ENCODE results near the gene CELF4.

Gene CELF4

GRCh38 chr18:37456873-37457272 is 108.7 kb downstream of the CELF4 start:
- DNase-seq (ENCODE audit: low read depth) = no peak
- TF ChIP-seq CTCF (conservative IDR thresholded peaks at IDR 0.05; ENCODE audit: low read length) = no peak
- no peak overlapping the region for H3K4me3 ChIP-seq (ENCODE audit: low read length)

GRCh38 chr18:37456395-37456794 is 109.2 kb downstream of the CELF4 start:
- no peak overlapping the region for H3K4me3 ChIP-seq (ENCODE audit: low read length)
- no peak for DNase-seq (ENCODE audit: low read depth)

GRCh38 chr18:37453752-37454151 is 111.8 kb downstream of the CELF4 start:
- TF ChIP-seq CTCF (conservative IDR thresholded peaks at IDR 0.05; ENCODE audit: low read length) = no peak
- H3K4me3 ChIP-seq (ENCODE audit: low read length) = no peak overlapping the region
- no peak for DNase-seq (ENCODE audit: low read depth)

More at GRCh38 chr18:37456395-37456794, 109.2 kb downstream of the CELF4 start:
- peak; percentile 32 for TF ChIP-seq CTCF (conservative IDR thresholded peaks at IDR 0.05; ENCODE audit: low read length)

GRCh38 chr18:37452682-37453385 is 112.8 kb downstream of the CELF4 start:
- H3K4me3 ChIP-seq (ENCODE audit: low read length) = no peak overlapping the region

GRCh38 chr18:37452015-37452414 is 113.6 kb downstream of the CELF4 start:
- DNase-seq (ENCODE audit: low read depth) = no peak
- no peak for TF ChIP-seq CTCF (conservative IDR thresholded peaks at IDR 0.05; ENCODE audit: low read length)
- no peak overlapping the region for H3K4me3 ChIP-seq (ENCODE audit: low read length)

More at GRCh38 chr18:37452682-37453385, 112.8 kb downstream of the CELF4 start:
- DNase-seq (ENCODE audit: low read depth) = peak; percentile 49
- TF ChIP-seq CTCF (conservative IDR thresholded peaks at IDR 0.05; ENCODE audit: low read length) = no peak

GRCh38 chr18:37451239-37451825 is 114.3 kb downstream of the CELF4 start:
- no peak overlapping the region for H3K4me3 ChIP-seq (ENCODE audit: low read length)
- no peak for TF ChIP-seq CTCF (conservative IDR thresholded peaks at IDR 0.05; ENCODE audit: low read length)
- no peak for DNase-seq (ENCODE audit: low read depth)

Data from AG10803 (cell line).